ENCODE measurements around the gene LYL1.

The LYL1 gene

DNA sequence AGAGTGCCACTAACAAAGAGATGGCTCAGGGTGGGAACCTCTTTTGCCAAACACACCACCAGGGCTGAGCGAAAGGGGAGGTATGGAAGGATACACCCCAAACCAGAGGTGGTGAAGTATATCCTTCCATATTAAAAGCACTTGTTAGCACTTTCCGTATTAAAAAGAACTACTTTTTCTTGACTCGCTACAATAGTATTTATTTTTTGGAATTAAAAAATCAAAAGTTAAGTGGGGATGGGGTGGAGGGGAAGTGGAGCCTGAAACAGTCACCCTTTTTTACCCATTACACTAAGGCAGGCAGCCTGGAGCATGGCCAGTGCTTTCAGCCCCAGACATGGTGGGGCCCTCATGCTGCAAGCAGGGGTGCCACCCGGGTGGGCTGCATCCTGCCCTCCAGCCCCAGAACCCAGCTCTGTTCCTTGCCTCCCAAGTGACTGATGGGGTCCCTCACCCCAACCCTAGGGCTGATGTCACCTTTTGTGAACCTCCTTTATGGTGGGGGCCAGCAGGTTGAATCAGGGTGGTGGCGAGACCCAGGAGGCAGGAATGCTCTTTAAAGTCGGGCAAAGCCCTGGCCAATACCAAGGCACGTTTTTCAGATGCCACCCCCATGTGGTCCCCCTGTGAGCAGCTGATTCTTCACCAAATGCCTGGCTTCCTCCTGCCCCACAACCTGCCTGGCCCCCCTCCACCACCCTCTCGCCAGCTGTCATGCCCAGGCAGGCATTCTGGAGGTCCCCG lies 31.0 kb downstream of the LYL1 start:
- DNase-seq, result no peak

DNA sequence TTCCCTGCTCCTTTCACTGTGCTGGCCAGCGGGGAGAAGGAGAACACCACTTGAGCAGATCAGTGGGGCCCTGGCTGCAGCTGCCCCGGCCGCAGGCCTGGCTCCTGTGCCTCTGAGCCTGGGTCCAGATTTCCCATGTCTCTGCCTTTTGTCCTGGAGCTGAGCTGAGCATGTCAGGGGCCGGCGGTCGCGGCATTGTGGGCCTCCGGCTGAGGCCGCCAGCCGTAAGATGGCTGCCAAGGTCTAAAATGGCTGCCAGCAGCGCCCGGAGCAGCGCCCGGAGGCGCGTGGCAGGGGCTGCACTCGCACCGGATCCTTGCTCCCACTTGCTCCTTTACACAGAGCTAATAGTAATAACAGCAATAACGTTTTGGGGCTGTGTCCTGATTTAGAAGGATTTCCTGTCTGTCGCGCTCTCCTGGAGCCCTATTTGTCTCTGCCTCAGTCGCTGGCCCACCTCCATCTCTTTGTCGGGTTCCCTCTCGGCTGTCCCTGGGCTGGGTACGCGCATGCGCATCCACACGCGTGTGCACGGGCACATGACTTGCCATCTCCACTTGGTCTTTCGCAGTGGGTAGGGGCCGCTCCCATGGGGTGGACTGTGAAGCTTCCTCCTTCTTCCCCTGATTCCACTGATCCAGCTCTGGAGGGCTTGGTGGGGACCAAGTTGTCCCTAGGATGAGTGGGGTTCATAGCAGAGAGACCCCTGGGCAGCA lies 32.1 kb downstream of the LYL1 start:
- DNase-seq, result no peak

DNA sequence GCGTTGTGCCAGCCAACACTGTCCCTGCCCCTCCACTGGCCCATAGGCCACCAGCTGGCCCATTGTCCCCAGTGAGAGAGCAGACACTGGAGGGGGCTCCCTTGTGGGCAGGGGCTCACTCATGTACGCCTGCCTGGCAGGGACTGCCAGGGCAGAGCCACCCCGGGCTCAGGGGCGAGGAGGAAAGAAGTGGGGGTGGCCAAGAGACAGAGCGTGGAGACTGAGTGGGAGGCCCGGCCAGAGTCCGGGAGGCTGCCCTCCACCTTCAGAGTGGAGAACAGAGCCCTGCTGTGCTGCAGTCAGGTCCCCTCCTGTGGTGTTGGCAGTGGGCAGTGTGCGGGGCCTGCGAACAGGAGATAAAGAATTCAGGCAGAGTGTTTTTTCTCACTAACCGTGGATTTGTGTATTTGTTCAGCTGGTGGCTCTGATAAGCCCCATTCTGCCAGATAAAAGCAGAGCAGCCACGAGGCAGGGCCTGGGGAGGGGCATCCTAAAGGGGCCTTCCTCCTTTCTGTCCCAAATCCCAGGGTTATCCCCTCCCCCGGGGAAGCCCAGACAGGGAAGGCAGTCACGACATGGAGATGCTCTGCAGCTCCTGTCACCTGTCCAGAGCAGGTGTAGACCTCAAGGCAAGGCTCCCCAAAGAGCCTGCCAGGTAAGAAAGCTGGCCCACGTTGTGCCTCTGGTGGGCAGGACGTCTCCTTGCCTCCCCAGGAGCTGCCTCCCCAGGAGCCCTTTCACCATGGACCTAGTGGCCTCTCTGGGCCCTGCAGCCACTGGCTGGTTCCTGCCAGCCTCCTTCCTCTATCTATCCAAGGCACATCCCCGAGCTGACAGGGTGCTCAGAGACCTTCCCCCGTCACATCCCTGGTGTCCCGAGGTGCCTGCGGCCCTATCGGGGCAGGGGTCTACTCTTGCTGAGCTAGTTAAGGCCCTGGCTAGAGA lies 33.0 kb downstream of the LYL1 start:
- no peak for DNase-seq

DNA sequence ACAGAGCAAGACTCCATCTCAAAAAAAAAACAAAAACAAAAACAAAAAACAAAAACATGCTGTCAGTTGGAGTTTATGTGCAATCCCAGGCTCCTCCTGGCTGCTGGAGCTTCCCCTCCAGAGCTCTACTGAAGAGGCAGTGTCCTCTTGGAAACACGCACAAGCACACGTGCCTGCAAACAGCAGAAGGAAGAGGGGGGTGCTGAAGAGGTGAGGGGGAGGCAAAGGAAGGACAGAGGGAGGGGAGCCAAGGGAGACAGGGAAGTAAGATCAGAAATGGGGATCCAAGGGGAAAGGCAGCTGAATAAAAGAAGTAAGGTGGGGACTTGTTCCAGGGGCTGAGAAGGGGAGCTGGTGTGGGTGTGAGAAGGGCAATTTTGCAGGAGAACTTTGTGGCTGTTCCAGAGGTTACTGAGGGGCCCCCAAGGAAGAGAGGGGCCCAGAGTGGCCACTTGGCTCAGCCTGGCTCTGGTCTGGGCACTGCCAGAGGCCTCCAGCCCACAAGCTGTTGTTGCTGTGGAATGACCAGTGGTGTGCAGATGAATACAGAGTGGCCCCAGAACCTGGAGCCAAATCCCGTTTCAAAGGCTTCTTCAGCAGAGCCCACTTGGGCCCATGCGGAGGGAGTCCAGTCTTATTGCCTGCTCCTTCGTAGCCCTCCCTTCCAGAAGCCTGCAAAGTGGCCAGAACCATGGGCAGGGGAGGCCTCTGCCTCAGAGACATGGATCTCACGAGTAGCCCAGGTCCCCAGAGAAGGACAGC lies 34.4 kb downstream of the LYL1 start:
- DNase-seq, result no peak

DNA sequence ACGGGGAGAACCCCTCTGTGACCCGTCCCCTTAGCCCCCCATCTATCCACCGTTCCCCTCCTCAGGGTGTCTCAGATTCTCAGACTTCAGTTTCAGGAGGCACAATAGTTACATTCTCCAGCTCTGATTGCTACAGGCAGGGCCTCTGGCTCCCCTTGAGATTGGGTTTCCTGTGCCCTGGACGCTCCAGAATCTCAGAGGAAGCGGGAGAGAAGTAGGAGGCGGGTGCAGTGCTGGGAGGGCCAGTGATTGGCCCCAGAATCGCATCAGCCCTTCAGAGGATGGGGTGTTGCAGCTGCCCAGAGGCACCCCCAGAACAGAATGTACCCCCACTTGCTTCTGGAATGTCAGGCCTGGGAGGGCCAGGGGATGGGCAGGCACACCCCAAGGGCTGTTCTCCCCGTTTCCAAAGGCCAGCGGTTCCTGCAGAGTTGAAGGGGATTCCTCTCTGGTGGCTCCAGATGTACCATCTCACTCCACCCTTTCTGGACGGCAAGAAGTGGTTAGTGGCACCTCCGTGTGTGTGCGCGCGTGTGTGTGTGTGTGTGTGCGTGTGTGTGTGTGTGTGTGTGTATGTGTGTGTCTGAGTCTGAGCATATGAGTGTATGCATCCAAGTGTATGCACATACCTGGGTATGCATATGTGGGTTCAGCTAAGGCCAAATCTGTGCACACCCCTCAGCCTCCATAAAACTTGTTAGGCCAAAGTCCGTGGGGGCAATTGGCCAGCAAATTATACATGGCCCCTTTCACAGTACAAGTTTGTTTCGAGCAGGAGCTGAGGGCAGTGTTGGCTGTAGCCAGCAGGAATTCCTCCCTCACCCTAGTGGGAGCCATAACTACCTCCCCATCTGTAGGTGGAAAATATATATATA lies 35.5 kb downstream of the LYL1 start:
- DNase-seq, result no peak

DNA sequence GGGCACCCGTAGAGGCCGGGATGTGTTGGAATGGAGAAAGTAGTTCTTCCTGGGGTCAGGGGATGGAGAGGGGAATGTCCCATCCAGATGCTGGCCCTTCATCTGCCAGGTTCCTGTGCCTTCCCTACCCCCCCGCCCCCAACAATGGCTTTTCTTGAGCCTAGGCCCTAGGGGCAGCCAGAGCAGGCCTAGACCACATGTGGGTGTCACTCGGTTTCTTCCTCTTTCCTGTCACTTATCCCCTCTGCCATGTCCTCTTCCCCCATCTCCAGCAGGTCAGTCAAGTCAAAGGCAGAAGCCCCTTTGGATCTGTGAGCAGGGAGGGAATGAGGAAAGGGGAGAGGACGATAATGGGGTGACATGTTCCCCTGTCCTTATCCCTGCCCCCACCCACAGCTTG lies 36.4 kb downstream of the LYL1 start:
- DNase-seq, result no peak

DNA sequence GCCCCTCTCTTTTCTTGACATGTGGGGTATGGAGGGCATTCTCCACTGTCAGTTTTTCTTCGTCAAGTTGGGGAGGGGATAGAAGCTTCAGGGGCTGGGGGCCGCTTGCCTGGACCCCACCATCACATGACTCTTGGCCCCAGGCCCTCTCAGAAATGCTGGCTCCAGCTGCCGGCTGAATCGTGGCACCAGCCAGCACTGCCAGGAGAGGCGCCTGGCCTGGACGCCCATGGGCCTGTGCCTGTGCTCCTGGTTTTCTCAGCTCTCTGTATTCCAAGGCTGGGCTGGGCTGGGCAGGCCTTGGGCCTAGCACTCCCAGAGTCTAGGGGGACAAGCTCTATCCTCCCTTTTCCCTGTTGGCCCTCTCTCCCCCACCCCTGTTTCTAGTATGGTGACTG lies 38.6 kb downstream of the LYL1 start:
- no peak for DNase-seq

DNA sequence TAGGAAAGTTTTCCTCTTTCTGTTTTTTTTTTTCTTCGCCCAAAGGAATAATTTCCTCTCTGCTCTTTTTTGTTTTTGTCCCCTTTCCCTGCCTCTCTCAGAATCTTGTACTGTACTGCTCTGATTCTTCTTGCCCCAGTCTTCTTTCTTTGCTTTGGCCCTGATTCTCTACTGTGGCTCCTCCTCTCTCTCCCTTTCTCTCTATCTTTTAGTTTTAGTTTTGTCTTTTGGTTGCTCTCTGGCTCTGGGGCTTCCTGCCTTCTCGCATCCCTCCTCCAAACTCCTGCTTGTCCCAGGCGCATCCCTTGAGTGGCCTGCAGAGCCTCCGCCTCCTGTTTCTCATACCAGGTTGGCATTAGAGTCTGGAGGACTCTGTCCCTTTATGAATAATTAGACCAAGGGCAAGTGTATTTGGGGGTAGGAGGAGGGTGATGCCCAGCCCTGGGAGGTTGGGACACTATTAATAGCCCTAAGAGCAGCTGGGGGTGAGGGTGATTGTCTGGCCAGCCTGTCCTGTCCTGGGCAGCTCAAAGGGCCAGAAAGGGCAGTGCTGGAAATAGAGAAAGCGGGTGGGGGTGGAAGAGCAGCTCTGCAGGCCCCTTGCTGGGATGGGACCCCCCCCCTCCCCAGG lies 39.1 kb downstream of the LYL1 start:
- no peak for DNase-seq

DNA sequence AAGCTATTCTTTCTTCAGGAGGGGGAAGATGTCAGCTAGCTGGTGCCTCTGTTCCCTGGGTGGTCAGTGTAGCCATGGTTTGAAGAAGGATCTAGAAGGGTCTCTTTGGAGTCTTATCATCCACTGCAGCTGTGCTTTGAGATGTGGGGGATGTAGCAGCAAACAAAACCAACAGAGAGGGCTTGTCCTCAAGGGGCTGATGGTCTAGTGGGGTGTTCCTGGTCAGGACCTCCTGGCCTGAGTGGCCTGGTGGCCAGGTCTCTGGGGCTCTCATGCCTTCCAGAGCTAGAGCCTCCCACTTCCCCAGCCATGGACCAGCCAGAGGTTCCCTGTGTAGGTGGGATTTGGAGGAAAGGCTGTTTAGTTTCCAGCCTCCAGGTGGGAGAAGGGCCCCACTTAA lies 40.3 kb downstream of the LYL1 start:
- DNase-seq, result no peak

DNA sequence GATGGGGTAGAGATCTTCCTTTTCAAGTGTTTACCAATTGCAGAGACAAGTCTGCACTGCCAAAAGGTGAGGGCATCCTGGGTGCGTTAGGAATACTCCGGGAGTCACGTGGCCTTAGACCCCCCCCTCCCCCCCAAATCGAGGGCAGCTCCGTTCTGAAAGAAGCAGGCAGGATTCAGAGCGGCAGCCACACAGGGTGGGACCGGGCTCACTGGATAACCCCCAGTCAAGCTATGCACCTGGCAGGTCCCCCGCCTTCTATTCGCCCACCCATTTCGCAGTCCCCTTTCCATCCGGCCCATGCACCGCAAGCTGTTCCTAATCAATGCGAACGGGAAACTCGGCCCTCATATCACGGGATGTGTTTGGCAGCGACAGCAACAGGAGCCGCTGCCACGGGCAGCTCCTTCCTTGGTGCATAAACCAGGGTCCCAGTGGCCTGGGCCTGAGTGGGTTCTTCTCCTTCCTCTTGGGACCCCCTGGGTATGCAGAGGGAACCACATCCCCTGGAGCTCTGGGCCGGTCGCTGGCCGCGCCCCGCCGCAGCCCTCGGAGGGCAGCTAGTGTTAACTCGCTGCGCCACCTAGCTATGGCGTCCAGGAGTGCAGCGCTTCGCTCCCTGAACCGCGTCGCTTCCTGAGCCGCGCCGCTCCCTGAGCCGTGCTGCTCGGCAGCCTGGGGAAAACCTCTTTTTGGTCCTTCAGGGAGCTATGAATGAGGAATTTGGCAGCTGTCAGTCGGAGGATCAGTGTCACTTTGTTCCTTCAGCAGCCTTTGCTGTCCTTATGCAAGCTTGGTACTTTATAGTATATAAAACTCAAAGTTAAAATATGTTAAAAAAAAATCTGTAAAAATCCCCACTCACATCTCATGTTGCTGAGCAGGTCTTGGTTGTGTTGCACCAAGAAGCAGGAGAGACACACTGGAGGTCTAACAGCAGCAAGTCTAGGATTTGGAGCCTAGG lies 41.4 kb downstream of the LYL1 start:
- peak; percentile 54 for DNase-seq

DNA sequence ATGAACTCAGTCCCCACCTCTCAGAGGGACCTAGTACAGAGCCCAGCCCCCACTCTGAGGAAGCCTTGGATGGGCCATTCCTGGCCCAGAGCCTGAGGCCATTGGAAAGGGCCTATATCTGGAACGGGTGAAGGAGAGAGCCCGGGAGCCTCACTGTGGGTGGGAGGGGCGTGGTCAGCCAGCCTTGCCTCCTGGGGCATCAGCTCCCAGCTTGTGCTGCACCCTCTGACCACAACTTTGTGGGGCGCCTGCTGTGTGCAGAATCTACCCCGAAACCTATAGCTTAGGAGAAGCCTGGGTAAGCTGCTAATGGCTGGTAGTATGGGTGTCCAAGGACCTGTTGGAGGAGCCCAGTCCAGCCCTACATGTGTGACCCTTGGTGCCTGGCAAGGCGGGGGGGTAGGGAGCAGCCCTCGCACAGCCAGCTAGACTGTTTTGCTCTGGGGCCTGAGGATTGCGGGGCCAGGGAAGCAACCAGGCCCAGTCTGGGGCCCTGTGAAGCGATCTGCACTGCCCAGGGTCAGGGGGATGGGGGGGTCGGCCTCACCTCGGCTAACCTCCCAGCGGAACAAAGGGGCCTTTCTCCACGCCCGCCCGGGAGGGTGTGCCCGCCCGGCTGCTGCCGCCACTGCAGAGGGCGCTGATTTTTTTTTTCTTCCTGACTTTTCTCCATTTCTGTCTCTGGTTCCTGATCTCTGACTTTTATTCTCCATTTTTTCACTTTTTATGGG lies 42.3 kb downstream of the LYL1 start:
- no peak for DNase-seq

DNA sequence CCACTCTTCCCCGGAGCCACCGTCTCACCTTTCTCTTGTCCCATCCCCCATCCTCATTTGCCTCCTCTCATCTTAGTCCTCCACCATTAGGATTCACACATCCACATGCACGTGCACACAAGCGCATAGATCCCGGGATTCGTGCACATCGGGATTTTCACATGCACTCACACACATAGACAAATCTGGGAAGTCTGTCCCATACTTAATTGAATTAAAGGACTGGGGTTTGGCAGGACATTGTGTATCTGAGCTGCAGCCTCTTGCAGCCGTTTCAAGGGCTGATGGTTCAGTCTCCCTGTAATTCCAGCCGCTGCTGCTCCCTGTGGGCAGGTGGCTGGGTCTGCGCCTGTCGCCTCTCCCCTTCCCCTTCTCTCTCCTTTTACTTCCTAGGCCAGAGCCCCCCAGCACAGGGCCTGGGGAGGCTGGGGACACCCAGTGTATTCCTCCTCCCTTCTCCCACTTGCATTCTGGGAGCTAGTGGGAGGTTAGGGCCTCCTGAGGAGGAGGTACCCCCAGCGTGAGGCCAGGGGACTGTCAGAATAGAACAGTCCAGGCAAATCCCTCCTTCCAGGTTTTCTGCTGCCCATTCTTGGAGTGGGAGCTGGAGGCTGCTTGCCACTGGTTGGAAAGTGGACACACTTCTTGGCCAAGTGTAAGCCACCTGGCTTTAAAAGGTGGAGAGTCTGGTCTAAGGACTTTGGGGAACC lies 43.6 kb downstream of the LYL1 start:
- DNase-seq, result no peak

DNA sequence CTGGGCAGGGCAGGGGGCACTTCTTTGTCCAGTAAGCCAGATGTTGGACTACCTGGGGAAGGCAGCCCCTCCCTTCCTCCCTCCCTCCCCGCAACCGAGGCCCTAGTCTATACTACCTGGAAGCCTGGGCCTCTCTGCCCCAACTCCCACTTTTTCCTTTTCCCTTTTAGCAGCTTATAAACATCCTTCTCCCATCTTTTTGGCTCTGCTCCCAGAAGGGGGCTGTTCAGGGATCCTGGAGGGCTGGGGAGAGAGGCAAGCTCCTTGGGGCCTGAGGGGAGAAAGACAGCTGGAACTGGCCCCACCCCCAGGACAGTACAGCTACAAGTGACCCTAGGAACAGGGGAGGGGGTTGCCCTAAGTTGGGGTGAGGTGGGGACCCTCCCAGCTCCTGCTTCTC lies 44.9 kb downstream of the LYL1 start:
- no peak for DNase-seq

DNA sequence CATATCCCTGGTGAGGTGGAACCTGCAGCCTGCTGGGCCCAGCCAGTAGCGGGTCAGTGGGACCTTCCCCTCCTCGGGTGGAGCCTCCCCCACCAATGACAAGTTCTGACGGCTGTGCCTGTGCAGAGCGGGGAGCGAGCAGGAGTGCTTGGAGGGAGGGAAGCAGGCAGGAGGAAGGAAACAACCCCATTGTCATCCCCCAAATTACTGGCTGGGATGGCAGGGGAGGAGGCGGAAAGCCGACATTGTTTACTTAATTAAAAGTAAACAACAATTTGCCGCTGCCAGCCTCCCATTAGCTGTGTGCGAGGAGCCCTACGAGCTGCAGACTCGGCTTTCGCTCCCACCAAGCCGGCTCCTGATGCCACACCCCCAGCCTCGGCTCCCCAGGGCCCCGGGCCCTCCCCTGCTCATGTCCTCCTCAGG lies 45.5 kb downstream of the LYL1 start:
- DNase-seq, result no peak

DNA sequence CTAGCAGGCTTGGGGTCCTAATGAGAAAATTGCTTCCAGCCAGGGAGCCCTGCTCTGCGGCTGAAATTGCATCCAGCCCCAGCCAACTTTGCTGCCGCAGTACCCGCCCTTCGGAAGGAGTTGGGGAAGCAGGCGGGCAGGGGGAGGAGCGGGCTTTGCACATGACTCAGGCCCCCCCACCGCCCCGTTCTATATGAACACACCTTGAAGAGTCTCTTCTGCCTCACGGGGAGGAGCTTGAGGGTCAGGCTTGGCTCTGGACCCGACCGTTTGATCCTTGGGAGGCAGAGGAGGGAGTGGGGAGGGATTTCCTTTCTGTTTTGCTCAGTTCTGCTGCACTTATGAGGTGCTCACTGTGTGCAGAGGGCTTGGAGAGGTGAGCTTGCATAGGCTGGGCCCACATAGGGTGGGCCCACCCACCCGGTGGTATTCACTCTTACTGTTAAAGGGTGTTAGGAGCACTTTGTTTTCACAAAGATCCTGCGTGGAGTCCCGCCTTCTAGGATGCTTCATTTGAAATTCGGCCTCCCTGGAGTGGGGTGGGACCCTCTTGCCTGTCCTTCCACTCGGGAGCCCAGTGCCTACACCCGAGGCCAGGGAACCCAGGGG lies 46.5 kb downstream of the LYL1 start:
- DNase-seq, result peak; percentile 48

DNA sequence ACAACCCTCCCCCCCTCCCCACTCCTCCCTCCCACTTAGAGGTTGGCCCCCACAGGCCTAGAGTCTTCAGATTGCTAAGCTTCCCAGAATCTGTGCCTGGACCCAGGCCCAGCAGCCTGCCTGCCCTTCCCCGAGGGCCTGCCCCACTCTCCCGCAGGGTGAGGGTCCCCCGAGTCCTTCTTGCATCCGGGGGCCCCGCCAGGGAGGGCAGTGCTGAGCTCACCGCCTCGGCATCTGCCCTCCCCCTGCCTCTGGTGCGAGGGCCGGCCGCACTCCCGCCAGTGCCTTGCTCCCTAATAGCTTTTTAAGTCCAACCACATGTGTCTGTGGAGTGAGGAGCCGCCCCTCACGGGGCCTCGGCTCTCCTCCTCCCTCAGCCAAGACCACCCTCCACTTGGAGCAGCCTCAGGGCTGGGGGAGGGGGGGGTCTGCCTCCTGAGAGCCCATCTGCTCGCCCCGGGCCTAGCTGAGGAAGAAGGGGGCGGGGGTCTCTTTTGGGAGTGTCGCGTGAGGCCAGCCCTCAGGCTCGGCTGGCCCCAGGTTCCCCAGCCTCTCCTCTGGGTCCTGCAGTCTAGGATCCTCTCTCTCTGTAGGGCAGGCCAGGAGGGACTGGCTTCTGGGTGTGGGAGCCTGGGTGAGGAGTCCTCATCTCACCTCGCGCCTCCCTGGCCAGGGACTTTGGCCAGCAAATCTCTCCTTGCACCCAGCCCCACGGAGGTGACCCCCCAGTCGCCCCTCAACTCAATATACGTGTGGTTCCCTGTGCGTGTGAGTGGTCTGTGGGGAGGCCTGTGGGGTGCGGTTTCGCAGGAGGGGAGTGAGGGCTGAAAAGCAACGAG lies 47.2 kb downstream of the LYL1 start:
- peak; percentile 30 for DNase-seq

DNA sequence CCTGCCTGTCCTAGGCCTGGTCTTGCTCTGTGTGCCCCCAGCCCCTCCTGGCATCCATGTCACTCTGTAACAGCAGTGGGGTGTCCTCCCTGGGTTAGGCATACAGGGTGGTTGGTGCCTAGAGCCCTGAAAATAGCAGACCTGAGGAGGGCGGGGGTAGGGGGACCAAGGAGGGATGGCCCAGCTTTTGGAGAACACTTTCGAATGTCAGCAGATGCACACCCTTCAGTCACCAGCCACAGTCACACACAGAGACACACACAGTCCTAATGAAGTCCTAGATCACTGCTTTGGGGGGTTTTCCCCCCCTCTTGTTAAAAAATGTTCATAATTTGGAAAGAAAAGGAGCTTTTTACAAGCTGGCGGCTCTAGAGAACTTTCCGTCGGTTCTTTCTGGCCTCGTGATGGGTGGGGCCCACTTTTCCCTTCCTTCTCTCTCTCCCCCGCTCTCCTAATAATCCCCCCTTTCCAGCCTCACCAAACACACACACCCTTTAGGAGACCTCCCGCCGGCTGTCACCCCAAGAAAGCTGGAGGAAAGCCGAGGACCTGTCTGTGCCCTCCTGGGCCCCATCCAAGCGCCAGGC lies 47.9 kb downstream of the LYL1 start:
- no peak for DNase-seq
